ENCODE data around the gene HLTF.
"Not testable (repeated sequence)": the region's sequence is repeated elsewhere in the genome, so short reads cannot be mapped to it uniquely, and the experiment has no call there.

Gene HLTF

DNA sequence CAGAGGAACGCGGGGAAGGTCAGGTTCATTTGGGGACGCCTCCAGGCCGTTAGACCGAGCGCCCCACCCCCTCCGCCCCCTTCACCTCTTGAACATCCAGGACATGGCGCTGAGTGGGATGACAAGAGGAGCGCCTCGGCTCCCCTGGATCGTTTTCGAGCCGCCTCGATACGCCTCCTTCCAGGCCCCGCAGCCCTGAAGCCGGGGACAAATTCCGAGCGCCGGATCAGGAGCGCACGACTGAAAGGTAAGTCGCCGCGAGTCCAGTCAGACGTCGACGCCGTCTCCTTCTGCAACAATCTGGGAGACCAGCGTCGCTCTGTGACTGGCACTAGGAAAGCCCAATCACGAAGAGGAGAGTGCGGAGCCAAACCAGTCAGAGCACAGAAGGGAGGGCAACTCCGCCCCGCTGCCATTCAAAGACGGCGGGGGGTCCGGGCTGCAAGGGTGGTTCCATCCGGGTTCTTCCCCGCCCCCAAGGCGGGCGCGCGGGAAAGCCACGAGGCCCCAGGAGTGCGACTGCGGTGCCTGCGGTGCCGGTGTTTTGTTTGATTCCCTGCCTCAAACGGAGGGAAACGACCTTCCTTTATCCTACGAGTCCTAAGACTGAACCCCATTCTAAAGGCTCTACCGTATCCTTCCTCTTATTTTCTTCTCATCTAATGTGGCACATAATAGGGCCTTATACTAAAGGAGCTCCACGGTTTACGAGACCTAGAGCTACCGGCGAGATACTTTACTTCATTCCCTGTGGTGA is at the start of gene HLTF:
HLTF (minus strand) TSS at position 302 of the 757 bp plus-strand sequence; CDS start at position 105, 197 bp downstream.
- DNase-seq = peak; percentile 95

GRCh38 chr3:149134575-149134974 is 48.2 kb upstream of the HLTF start:
- DNase-seq = peak; percentile 50

DNA sequence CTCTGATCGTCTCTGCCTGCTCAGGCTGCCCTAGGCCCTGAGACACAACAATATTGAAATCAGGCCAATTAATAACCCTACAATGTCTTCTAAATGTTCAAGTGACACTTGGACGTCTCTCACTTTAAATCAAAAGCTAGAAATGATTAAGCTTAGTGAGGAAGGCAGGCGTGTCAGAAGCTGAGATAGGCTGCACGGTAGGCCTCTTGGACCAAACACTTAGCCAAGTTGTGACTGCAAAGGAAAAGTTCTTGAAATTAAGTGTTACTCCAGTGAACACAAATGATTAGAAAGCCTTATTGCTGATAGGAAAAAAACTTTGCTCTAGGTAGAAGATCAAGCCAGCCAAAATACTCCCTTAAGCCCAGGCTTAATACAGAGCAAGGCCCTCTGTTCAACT is 45.3 kb upstream of the HLTF start:
- no peak for DNase-seq

- peak; percentile 76 for DNase-seq
These were observed 43.2 kb upstream of the HLTF start, which contains the start of gene HPS3 for GRCh38 chr3:149129326-149130205. Gene HPS3, plus strand, starts transcription at chr3:149129638. Its CDS starts 86 bp downstream, at chr3:149129724.

GRCh38 chr3:149128821-149129220 is 42.5 kb upstream of the HLTF start:
- no peak for DNase-seq

DNA sequence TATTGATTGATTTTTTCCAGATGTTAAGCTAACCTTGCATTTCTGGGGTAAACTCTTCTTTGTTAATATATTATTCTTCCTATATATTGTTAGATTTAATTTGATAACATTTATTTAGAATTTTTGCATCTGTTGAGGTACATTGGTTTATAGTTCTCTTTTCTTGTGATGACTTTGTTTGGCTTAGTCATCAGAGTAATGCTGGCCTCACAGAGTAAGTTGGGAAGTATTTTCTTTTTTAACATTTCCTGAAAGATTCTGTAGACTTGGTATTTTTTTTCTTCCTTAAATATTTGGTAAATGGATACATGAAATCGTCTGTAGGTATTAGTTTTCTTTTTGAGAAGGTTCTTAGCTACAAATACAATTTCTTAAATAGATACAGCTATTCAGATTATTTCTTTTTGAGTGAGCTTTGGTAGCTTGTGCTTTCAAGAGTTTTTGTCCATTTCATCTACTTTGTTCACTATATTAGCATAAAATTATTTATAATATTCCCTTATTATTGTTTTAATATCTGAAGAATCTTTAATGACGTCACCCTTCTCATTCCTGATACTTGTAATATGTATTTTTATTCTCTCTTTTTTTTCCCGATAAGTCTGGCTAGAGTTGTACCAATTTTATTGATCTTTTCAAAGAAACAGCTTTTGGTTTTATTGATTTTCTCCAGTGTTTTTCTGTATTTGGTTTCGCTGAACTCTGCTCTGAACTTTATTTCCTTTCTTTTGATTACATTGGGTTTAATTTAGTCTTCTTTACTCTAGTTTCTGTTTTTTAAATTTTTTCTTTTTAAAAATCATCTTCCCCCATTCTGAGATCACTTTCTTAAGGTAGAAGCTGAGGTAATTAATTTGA is 36.6 kb upstream of the HLTF start:
- DNase-seq = no peak

GRCh38 chr3:149120051-149120972 is 34.0 kb upstream of the HLTF start:
- DNase-seq = peak; percentile 32

DNA sequence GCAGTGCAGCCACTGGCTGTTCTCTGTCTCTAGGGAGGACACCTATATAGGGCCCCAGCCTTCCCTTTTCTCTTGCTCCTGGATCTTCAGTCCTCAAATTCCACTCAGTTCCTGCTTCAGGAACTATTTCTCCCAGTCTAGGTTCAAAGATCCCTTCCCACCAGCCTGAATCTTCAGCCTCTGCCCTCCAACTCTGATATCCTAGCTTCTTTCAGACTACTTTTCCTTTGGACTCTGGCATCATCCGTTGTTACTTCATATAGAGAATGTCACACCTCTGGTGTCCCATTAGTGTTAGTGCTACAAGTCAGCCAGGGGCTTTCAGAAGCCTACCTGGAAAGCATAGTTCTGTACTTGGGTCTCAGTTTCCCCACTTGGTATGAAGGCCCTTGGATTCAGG is 33.1 kb upstream of the HLTF start:
- DNase-seq = no peak

DNA sequence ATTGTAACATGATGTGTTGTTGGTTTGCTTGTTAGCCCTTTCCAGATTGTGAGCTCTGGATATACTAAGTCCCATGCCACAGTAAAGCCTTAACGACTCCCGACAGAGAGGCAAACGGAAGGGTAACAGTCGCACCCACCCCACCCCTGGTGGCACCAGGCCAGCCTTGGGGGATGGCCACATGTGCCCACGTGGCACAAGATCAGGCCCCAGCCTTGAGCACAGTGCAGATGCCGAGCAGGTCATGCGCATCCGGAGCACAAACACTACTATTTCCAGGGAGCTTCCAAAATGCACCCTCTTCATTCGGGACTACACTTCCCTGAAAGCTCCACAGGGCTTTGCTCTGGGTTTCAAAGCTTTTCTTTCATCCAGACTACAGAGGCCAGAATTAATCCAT is 32.4 kb upstream of the HLTF start:
- no peak for DNase-seq

- DNase-seq = no peak
These were observed 28.8 kb upstream of the HLTF start for GRCh38 chr3:149115114-149115513.

GRCh38 chr3:149114458-149114857 is 28.1 kb upstream of the HLTF start:
- DNase-seq = no peak

GRCh38 chr3:149104484-149104883 is 18.2 kb upstream of the HLTF start:
- no peak for DNase-seq

DNA sequence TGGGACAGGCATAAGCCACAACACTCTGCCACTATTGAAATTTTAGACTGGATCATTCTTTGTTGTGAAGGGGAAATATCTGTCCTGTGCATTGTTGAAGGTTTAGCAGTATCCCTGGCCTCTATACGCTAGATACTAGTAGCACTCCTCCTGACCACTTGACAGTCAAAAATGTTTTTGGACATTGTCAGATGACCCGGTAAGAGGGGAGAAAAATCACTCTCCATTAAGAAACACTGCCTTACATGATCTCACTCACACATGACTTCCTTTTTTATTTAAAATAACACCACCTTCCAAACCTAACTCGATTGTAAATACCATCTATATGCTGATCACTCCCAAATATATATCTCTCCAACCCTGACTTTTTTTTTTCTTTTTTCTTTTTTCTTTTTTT is 15.3 kb upstream of the HLTF start:
- DNase-seq = no peak

DNA sequence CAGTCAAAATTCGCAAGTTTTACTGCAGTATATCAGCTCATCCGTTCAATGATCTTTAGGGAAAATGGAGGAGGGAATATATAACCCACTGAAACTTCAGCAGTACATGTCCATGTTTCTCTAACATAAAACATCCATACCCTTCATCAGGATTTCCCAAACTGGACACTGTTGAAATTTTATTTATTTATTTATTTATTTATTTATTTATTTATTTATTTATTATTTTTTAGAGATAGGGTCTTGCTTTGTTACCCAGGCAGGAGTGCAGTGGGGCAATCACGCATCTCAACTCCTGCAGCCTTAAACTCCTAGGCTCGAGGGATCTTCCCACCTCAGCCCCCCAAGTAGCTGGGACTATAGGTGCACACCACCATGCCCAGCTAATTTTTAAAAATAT is 14.8 kb upstream of the HLTF start:
- no peak for DNase-seq

DNA sequence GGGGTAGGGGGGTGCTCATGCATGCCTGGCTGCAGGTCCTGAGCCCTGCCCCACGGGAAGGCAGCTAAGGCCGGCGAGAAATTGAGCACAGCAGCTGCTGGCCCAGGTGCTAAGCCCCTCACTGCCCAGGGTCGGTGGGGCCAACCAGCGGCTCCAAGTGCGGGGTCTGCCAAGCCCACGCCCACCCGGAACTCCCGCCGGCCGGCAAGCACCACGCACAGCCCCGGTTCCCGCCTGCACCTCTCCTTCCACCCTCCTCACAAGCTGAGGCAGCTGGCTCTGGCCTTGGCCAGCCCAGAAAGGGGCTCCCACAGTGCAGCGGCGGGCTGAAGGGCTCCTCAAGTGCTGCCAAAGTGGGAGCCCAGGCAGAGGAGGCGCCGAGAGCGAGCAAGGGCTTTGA is 11.7 kb upstream of the HLTF start:
- not testable (repeated sequence) for DNase-seq

DNA sequence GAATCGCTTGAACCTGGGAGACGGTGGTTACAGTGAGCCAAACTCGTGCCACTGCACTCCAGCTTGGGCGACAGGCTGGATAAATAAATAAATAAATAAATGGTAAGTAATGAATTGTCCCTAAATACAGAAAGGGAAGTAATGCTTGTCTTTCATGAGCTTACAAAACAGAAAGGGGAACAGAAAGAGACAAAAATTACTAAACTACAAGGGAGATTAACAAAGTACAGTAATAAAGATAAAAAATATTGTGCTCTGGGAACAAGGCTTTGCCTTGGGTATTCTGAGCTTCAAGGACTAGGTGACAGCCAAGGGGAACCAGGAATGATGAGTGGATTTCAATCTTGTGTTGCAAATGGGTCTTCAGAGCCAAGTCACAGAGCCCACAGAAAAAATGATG is 9.2 kb upstream of the HLTF start:
- no peak for DNase-seq

GRCh38 chr3:149091983-149092382 is 5.7 kb upstream of the HLTF start:
- DNase-seq = no peak

GRCh38 chr3:149090907-149091306 is 4.6 kb upstream of the HLTF start:
- DNase-seq = no peak

- no peak for DNase-seq
These were observed 4.1 kb upstream of the HLTF start for GRCh38 chr3:149090461-149090860.

- no peak for DNase-seq
These were observed 3.1 kb upstream of the HLTF start for GRCh38 chr3:149089395-149089794.

- DNase-seq = no peak
These were observed 875 bp upstream of the HLTF start for GRCh38 chr3:149087208-149087607.

DNA sequence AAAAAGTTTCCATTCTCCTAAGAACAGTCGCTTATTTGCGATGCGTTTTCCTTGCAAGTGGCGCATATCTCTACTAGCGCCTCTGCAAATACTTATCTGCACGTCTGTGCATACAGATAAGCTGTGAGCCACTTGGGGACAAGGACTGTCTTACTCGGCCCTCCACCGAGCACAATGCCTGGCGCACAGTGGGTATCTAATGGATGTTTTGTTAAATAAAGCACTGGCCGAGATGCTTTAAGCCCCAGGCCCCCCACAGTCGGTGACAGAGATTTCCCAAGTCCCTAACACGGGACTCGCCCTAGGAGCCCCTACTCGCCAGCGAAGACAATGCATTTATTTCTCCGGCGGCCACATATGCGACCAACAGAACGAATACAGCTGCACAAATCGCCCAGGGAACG is 503 bp downstream of the HLTF start:
- DNase-seq = no peak

All from kidney glomerular epithelial cell (primary cell).